ENCODE measurements around the gene DCST1.

The DCST1 gene

DNA sequence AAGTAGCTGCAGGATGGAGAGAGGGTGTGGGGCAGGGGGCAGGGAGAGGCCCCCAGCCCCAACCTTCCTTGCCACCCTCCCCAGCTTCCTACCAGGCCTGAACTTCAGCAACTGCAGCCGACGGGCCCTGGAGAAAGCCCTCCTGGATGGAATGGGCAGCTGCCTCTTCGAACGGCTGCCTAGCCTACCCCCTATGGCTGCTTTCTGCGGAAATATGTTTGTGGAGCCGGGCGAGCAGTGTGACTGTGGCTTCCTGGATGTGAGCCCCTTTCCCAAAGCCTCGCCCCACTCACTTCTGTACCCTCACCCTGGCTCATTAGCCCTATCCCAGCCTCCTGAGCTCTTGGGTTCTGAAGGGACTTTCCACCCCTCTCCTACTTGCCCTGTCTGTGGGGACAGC is 23.5 kb downstream of the DCST1 start:
- DNase-seq (ENCODE audit: low read depth, low spot score) = no peak
- no CpG with 5 or more reads among the region's 8 CpGs for WGBS (ENCODE audit: insufficient coverage, insufficient read length)
- no peak overlapping the region for H3K27ac ChIP-seq (ENCODE audit: low read length)
- H3K4me1 ChIP-seq (ENCODE audit: control insufficient read depth, insufficient read depth, low read length) = peaks cover 6% of the 10 kb centered on the region
- H3K4me3 ChIP-seq (ENCODE audit: low read length) = no peak overlapping the region
- H3K36me3 ChIP-seq (ENCODE audit: control insufficient read depth, insufficient read depth, low read length) = peaks cover 3% of the 10 kb centered on the region; the same call in 1 of the 2 replicates
- H3K9me3 ChIP-seq (ENCODE audit: control insufficient read depth, insufficient read depth, low read length) = no peaks in the 10 kb centered on the region
- peaks cover 3% of the 10 kb centered on the region; the same call in 1 of the 2 replicates for H3K27me3 ChIP-seq (ENCODE audit: control insufficient read depth, insufficient read depth, low read length)

DNA sequence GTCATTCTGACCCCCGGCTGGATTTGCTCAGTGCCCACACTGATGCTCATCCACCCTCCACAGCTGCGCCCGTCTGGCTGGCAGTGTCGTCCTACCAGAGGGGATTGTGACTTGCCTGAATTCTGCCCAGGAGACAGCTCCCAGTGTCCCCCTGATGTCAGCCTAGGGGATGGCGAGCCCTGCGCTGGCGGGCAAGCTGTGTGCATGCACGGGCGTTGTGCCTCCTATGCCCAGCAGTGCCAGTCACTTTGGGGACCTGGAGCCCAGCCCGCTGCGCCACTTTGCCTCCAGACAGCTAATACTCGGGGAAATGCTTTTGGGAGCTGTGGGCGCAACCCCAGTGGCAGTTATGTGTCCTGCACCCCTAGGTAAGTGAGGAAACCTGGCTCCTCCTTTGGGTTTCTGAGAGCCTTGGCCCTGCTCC is 24.2 kb downstream of the DCST1 start:
- Histone ChIP-seq H3K27me3 (ENCODE audit: control insufficient read depth, insufficient read depth, low read length) (no peaks in the 10 kb centered on the region), H3K4me3 (ENCODE audit: low read length) (no peak overlapping the region), H3K4me1 (ENCODE audit: control insufficient read depth, insufficient read depth, low read length) (peaks cover 5% of the 10 kb centered on the region), H3K9me3 (ENCODE audit: control insufficient read depth, insufficient read depth, low read length) (no peaks in the 10 kb centered on the region), H3K27ac (ENCODE audit: low read length) (no peak overlapping the region), H3K36me3 (ENCODE audit: control insufficient read depth, insufficient read depth, low read length) (peaks cover 3% of the 10 kb centered on the region; the same call in 1 of the 2 replicates)
- DNase-seq (ENCODE audit: low read depth, low spot score) = no peak
- no CpG with 5 or more reads among the region's 13 CpGs for WGBS (ENCODE audit: insufficient coverage, insufficient read length)

GRCh38 chr1:155060736-155061135 is 27.1 kb downstream of the DCST1 start:
- WGBS (ENCODE audit: insufficient coverage, insufficient read length) = no CpG with 5 or more reads among the region's 8 CpGs
- Histone ChIP-seq H3K36me3 (ENCODE audit: control insufficient read depth, insufficient read depth, low read length) (peaks cover 3% of the 10 kb centered on the region; the same call in 1 of the 2 replicates), H3K27me3 (ENCODE audit: control insufficient read depth, insufficient read depth, low read length) (no peaks in the 10 kb centered on the region), H3K4me3 (ENCODE audit: low read length) (no peak overlapping the region), H3K9me3 (ENCODE audit: control insufficient read depth, insufficient read depth, low read length) (no peaks in the 10 kb centered on the region), H3K27ac (ENCODE audit: low read length) (no peak overlapping the region), H3K4me1 (ENCODE audit: control insufficient read depth, insufficient read depth, low read length) (peaks cover 5% of the 10 kb centered on the region)
- no peak for DNase-seq (ENCODE audit: low read depth, low spot score)

GRCh38 chr1:155061381-155062150 is 27.9 kb downstream of the DCST1 start:
- Histone ChIP-seq H3K4me3 (ENCODE audit: low read length) (no peak overlapping the region; the same call in 1 of the 2 replicates), H3K27ac (ENCODE audit: low read length) (no peak overlapping the region), H3K9me3 (ENCODE audit: control insufficient read depth, insufficient read depth, low read length) (no peaks in the 10 kb centered on the region), H3K36me3 (ENCODE audit: control insufficient read depth, insufficient read depth, low read length) (peaks cover 7% of the 10 kb centered on the region), H3K4me1 (ENCODE audit: control insufficient read depth, insufficient read depth, low read length) (peaks cover 5% of the 10 kb centered on the region), H3K27me3 (ENCODE audit: control insufficient read depth, insufficient read depth, low read length) (no peaks in the 10 kb centered on the region)
- no CpG with 5 or more reads among the region's 21 CpGs for WGBS (ENCODE audit: insufficient coverage, insufficient read length)
- no peak for DNase-seq (ENCODE audit: low read depth, low spot score)

DNA sequence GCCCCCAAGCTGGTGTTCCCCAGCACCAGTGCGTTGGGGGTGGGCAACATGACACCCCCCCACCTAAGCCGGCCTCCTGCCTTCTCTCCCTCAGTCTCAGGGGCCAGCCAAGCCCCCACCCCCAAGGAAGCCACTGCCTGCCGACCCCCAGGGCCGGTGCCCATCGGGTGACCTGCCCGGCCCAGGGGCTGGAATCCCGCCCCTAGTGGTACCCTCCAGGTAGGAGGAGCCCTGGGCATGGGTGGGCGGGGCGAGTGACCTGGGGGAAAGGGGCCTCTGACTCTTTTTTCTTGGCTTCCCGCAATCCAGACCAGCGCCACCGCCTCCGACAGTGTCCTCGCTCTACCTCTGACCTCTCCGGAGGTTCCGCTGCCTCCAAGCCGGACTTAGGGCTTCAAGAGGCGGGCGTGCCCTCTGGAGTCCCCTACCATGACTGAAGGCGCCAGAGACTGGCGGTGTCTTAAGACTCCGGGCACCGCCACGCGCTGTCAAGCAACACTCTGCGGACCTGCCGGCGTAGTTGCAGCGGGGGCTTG is 28.6 kb downstream of the DCST1 start:
- Histone ChIP-seq H3K36me3 (ENCODE audit: control insufficient read depth, insufficient read depth, low read length) (peaks cover 7% of the 10 kb centered on the region), H3K27ac (ENCODE audit: low read length) (no peak overlapping the region), H3K27me3 (ENCODE audit: control insufficient read depth, insufficient read depth, low read length) (no peaks in the 10 kb centered on the region), H3K4me3 (ENCODE audit: low read length) (peak overlapping the region; percentile 26; the same call in 1 of the 2 replicates), H3K4me1 (ENCODE audit: control insufficient read depth, insufficient read depth, low read length) (peaks cover 5% of the 10 kb centered on the region), H3K9me3 (ENCODE audit: control insufficient read depth, insufficient read depth, low read length) (no peaks in the 10 kb centered on the region)
- no peak for DNase-seq (ENCODE audit: low read depth, low spot score)
- no CpG with 5 or more reads among the region's 29 CpGs for WGBS (ENCODE audit: insufficient coverage, insufficient read length)

DNA sequence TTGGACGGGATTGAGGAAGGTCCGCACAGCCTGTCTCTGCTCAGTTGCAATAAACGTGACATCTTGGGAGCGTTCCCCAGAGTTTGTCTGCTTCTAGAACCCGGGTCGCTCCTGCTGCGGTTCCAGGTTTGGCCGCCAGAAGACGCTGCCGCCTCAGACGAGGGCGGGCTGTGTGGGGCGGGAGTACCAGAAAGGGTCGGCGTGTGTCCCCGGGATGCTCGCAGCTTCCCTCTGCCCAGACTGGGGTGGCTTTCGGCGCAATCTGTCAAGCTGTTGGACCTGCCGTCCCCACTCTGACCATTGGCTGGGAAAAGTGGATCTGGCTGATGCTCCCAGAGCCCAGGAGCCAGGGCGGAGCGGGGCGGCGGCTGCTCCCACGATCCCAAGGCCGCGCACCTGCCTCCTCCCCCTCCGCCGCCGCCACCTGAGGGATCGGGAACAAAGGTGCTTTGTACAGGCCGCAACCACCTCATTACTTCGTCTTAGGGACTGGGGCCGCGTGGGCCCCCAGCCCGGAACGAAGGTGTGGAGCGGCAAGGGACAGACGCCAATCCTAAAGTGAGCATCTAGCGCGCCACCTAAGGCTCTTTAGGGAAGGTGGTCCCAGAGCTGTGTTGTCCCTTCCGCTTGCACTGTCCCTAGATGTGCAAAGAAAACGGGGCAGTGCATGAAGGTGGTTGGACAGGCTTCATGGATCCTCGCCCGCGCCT is 29.2 kb downstream of the DCST1 start:
- peaks cover 5% of the 10 kb centered on the region for H3K4me1 ChIP-seq (ENCODE audit: control insufficient read depth, insufficient read depth, low read length)
- DNase-seq (ENCODE audit: low read depth, low spot score) = no peak
- H3K9me3 ChIP-seq (ENCODE audit: control insufficient read depth, insufficient read depth, low read length) = no peaks in the 10 kb centered on the region
- H3K27me3 ChIP-seq (ENCODE audit: control insufficient read depth, insufficient read depth, low read length) = no peaks in the 10 kb centered on the region
- peak overlapping the region; percentile 97; the same call in 1 of the 2 replicates for H3K4me3 ChIP-seq (ENCODE audit: low read length)
- WGBS (ENCODE audit: insufficient coverage, insufficient read length) = no CpG with 5 or more reads among the region's 46 CpGs
- H3K36me3 ChIP-seq (ENCODE audit: control insufficient read depth, insufficient read depth, low read length) = peaks cover 5% of the 10 kb centered on the region
- H3K27ac ChIP-seq (ENCODE audit: low read length) = no peak overlapping the region

GRCh38 chr1:155063550-155064110 is 30.0 kb downstream of the DCST1 start, which contains the start of gene EFNA4:
EFNA4 (plus strand) TSS chr1:155063740; CDS start chr1:155063824, 84 bp downstream.
- no peak for DNase-seq (ENCODE audit: low read depth, low spot score)
- Histone ChIP-seq H3K4me3 (ENCODE audit: low read length) (peak within 1 kb of the TSS; percentile 97), H3K4me1 (ENCODE audit: control insufficient read depth, insufficient read depth, low read length) (peaks cover 5% of the 10 kb centered on the region), H3K27ac (ENCODE audit: low read length) (no peak within 1 kb of the TSS), H3K27me3 (ENCODE audit: control insufficient read depth, insufficient read depth, low read length) (no peaks in the 10 kb centered on the region), H3K9me3 (ENCODE audit: control insufficient read depth, insufficient read depth, low read length) (no peaks in the 10 kb centered on the region), H3K36me3 (ENCODE audit: control insufficient read depth, insufficient read depth, low read length) (peaks cover 4% of the 10 kb centered on the region; the same call in 1 of the 2 replicates)
- no CpG with 5 or more reads among the region's 57 CpGs for WGBS (ENCODE audit: insufficient coverage, insufficient read length)

DNA sequence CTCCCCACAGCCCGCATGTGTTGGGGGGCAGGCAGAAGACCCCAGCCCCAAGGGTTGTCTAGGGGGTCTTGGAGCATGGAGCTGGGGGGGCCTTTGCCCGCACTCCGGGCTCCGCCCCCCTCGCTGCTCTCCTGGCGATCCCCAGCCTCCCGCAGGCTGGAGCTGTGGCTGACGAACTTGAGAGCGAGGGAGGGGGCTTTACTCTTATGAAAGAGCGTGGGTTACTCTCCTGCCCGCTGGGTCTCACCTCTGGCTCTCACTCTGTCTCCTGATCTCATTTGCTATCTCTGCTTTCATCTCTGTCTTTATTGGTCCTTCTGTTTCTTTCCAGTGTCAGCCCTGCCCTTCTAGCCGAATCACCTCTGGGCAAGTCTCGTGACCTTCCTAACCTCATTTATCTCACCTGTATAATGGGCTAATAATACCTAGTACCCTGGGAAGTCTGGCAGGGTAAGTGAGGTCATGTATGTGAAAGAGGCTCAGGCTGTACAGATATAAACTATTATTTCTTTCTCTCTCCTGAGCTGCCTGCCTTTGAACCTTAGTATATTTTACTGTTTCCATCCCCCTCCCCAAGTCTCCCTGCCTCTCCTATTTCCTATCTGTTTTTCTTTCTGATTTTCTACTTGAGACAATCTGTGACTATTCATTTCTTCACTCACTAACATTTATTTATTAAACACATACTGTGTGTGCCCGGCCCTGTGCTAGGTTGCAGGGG is 30.6 kb downstream of the DCST1 start:
- no peaks in the 10 kb centered on the region for H3K27me3 ChIP-seq (ENCODE audit: control insufficient read depth, insufficient read depth, low read length)
- H3K4me3 ChIP-seq (ENCODE audit: low read length) = peak overlapping the region; percentile 97; the same call in 1 of the 2 replicates
- DNase-seq (ENCODE audit: low read depth, low spot score) = no peak
- no peaks in the 10 kb centered on the region for H3K9me3 ChIP-seq (ENCODE audit: control insufficient read depth, insufficient read depth, low read length)
- peaks cover 5% of the 10 kb centered on the region for H3K4me1 ChIP-seq (ENCODE audit: control insufficient read depth, insufficient read depth, low read length)
- no peak overlapping the region for H3K27ac ChIP-seq (ENCODE audit: low read length)
- peaks cover 4% of the 10 kb centered on the region; the same call in 1 of the 2 replicates for H3K36me3 ChIP-seq (ENCODE audit: control insufficient read depth, insufficient read depth, low read length)
- no CpG with 5 or more reads among the region's 14 CpGs for WGBS (ENCODE audit: insufficient coverage, insufficient read length)

GRCh38 chr1:155064832-155065429 is 31.3 kb downstream of the DCST1 start:
- Histone ChIP-seq H3K4me1 (ENCODE audit: control insufficient read depth, insufficient read depth, low read length) (peaks cover 5% of the 10 kb centered on the region), H3K4me3 (ENCODE audit: low read length) (no peak overlapping the region), H3K27me3 (ENCODE audit: control insufficient read depth, insufficient read depth, low read length) (no peaks in the 10 kb centered on the region), H3K36me3 (ENCODE audit: control insufficient read depth, insufficient read depth, low read length) (peaks cover 4% of the 10 kb centered on the region; the same call in 1 of the 2 replicates), H3K9me3 (ENCODE audit: control insufficient read depth, insufficient read depth, low read length) (no peaks in the 10 kb centered on the region), H3K27ac (ENCODE audit: low read length) (no peak overlapping the region)
- no peak for DNase-seq (ENCODE audit: low read depth, low spot score)
- WGBS (ENCODE audit: insufficient coverage, insufficient read length) = no CpG with 5 or more reads among the region's 5 CpGs

Measured in iPS DF 6.9 (cell line).